Activated CD4-positive, alpha-beta T cell treated with anti-CD3 and anti-CD28 coated beads for 36 hours (primary cell): ENCODE measurements around the gene ADGRB3. TPM values are rescaled to one million over a fixed set of nuclear protein-coding genes. Genes with fewer than 3 reads are reported as not detected.
"Not testable (repeated sequence)": the region's sequence is repeated elsewhere in the genome, so short reads cannot be mapped to it uniquely, and the experiment has no call there.

Experiments used
- ATAC-seq: fragments of 200-7000 bp; cut with Tn5 transposase; one replicate; pipeline ENCODE4 v1.10.0; 2021; ENCODE audit warnings: mild to moderate bottlenecking, moderate library complexity
- CTCF ChIA-PET: fragments of 350-600 bp; sonication (Branson Sonifier 250); formaldehyde crosslinking; loops from one replicate; lab custom pipeline; 2021; ENCODE audit warnings: antibody characterized with exemption; lab: Charles Lee
- POLR2A ChIA-PET: fragments of 350-600 bp; sonication (Branson Sonifier 250); formaldehyde crosslinking; loops from one replicate; lab custom pipeline; 2021; ENCODE audit warnings: antibody characterized with exemption, inconsistent platforms; lab: Charles Lee
- DNase-seq: peaks from one replicate; pipeline ENCODE4 v3.0.0-alpha.2; 2020
- H3K27ac Mint-ChIP-seq: one replicate; pipeline ENCODE4 v1.8.0; 2021; ENCODE audit warnings: mixed read lengths
- H3K27me3 Mint-ChIP-seq: one replicate; pipeline ENCODE4 v1.8.0; 2021; ENCODE audit warnings: mixed read lengths
- H3K36me3 Mint-ChIP-seq: one replicate; pipeline ENCODE4 v1.8.0; 2021; ENCODE audit warnings: low read depth, mixed read lengths
- H3K4me1 Mint-ChIP-seq: one replicate; pipeline ENCODE4 v1.8.0; 2021; ENCODE audit warnings: mixed read lengths
- H3K4me3 Mint-ChIP-seq: one replicate; pipeline ENCODE4 v1.8.0; 2021; ENCODE audit warnings: mild to moderate bottlenecking, moderate library complexity, mixed read lengths
- H3K9me3 Mint-ChIP-seq: one replicate; pipeline ENCODE4 v1.8.0; 2021; ENCODE audit warnings: low read depth, mixed read lengths
- intact Hi-C, 2 experiments: fragments of 100-400 bp; cut with DNase I in 1 of 2; cut with micrococcal nuclease in 1 of 2; formaldehyde crosslinking; loops; one replicate each; pipeline versions ENCODE4 v1.14.2 to v1.15.1; 2022 to 2024; cut with DNase I, micrococcal nuclease
- total RNA-seq, 2 experiments: library from RNA; stranded (reverse); gene quantifications; one replicate each; pipeline ENCODE4 v1.2.3, GENCODE V29; 2021

The ADGRB3 gene
- total RNA-seq, 2 experiments from 2014 or later = not detected

DNA sequence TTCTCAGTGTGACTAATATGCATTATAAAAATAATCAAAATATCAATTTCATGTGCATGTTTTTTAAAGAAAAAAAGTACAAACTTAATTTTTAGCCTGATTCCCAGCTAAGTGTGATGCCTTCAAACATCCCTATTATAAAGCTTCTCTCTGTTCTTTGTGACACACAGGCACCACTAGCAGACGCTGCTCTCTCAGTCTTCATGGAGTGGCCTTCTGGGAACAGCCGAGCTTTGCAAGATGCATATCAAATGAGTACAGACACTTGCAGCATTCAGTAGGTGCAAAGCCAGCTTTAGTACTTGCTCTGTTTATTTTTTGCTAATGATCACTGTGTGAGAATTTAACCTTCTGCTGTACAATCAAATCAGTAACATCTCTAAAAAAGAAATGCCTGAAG lies 340.0 kb downstream of the ADGRB3 start:
- H3K27me3 Mint-ChIP-seq = no peaks in the 10 kb centered on the region
- ChIA-PET CTCF (interaction anchor here (2.0 kb wide), 1 partner anchor 10 kb away, joined by 8 read pairs; no protein-coding TSS in a partner anchor), POLR2A (no interaction called here)

DNA sequence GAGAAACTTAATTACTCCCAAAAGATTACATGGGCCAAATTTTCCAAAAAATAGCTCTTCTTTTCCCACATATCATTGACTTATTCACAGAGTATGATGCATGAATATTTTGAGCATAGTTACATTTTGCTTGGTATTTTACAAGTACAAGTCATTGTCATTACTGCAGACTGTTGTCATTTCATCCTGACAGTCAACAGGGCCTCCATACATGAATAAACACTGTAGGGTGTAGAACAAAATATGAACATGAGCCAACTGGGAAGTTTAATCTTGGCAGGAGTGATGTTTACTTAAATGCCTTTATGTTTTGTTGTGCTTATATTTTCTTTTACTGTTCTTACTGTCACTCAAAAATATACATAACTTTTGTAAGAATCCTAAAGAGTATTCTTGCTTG lies 340.7 kb downstream of the ADGRB3 start:
- no peak for DNase-seq
- Mint-ChIP-seq H3K4me3 (no peak overlapping the region), H3K27me3 (no peaks in the 10 kb centered on the region), H3K27ac (no peak overlapping the region), H3K9me3 (no peaks in the 10 kb centered on the region), H3K36me3 (no peaks in the 10 kb centered on the region), H3K4me1 (no peaks in the 10 kb centered on the region)
- ChIA-PET CTCF (interaction anchor here (1.3 to 2.0 kb wide), 2 partner anchors 10 to 16 kb away, joined by 4 to 8 read pairs; no protein-coding TSS in a partner anchor), POLR2A (no interaction called here)
- intact Hi-C loops = no loop called here
- no peak for ATAC-seq

More for the DNA sequence above, 340.0 kb downstream of the ADGRB3 start:
- Mint-ChIP-seq H3K4me3 (no peak overlapping the region), H3K9me3 (no peaks in the 10 kb centered on the region), H3K36me3 (no peaks in the 10 kb centered on the region), H3K27ac (no peak overlapping the region), H3K4me1 (no peaks in the 10 kb centered on the region)
- intact Hi-C loops = no loop called here
- ATAC-seq = no peak
- no peak for DNase-seq

DNA sequence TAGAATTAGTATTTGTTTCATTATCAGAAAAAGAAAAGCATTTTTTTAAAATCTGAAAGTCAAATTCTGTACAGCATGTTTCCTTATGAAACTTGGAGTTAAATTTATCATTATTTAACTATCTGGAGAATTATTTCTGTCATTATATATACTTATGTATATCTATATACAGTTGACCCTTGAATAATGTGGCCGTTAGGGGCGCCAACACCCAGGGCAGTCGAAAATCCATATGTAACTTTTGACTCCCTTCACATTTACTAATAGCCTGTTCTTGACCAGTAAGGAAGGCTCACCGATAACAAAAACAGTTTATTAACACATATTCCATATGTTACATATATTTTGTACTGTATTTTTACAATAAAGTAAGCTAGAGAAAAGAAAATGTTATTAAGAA lies 341.2 kb downstream of the ADGRB3 start:
- ChIA-PET CTCF (interaction anchor here (1.3 to 2.0 kb wide), 2 partner anchors 11 to 16 kb away, joined by 4 to 8 read pairs; no protein-coding TSS in a partner anchor), POLR2A (no interaction called here)
- no peak for ATAC-seq
- no peak overlapping the region for H3K4me3 Mint-ChIP-seq
- H3K36me3 Mint-ChIP-seq = no peaks in the 10 kb centered on the region
- intact Hi-C loops = no loop called here
- H3K9me3 Mint-ChIP-seq = no peaks in the 10 kb centered on the region
- H3K27ac Mint-ChIP-seq = no peak overlapping the region
- H3K4me1 Mint-ChIP-seq = no peaks in the 10 kb centered on the region
- H3K27me3 Mint-ChIP-seq = no peaks in the 10 kb centered on the region
- no peak for DNase-seq

DNA sequence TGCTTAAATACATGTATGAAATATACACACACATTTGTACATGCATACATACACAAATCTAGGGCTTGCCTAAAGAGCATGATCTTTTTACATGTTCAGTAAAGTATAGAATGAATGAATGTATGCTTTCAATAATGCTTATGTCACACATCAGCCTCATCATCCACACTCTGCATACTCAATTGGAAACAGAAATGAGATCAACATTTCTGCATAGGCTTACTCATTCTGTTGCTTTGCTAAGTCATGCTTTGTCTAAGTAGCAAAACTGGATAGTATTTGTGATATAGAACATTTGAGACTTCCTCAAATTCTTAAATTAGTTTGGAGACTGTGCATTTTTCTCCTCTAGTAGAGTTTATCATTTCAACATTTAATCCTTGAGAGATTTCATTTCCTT lies 343.3 kb downstream of the ADGRB3 start:
- Mint-ChIP-seq H3K4me3 (no peak overlapping the region), H3K36me3 (no peaks in the 10 kb centered on the region), H3K4me1 (no peaks in the 10 kb centered on the region), H3K27ac (no peak overlapping the region), H3K9me3 (no peaks in the 10 kb centered on the region), H3K27me3 (no peaks in the 10 kb centered on the region)
- ATAC-seq (no peak), DNase-seq (no peak)
- POLR2A ChIA-PET = no interaction called here
- intact Hi-C loops = no loop called here
- CTCF ChIA-PET = interaction anchor here (1.2 kb wide), 1 partner anchor 11 kb away, joined by 3 read pairs; no protein-coding TSS in a partner anchor

DNA sequence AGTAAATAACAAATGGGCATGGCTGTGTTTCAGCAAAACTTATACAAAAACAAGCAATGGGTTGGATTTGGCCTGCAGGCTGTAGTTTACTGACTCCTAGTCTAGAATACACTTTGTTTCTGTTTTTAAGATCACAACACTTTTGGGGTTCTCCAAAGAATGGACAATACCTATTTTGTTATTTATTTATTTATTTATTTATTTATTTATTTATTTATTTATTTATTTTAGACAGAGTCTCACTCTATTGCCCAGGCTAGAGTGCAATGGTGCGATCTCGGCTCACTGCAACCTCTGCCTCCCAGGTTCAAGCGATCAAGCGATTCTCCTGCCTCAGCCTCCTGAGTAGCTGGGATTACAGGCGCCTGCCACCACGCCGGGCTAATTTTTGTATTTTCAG lies 346.6 kb downstream of the ADGRB3 start:
- H3K36me3 Mint-ChIP-seq, POLR2A ChIA-PET, ATAC-seq: not testable (repeated sequence)

DNA sequence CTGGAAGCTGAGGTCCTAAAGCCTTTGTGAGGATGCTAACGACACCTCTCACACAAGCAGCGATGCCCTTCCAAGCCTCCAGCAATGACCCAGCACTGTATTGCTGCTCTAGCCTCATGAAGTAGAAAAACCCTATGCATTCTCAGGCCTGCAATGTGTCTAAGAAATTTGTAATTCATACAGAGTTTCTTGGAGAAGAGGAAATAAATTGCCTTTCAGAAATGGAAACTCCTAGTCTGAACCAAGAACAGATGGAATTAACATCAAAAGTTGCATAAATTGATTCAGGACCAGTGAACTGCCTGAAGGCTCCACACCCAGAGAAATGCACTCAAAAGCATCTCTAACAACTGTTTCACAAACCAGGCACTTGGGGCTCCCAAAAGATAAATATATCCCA lies 353.6 kb downstream of the ADGRB3 start:
- CTCF ChIA-PET = no interaction called here
- intact Hi-C loops = no loop called here

More for the DNA sequence above, 346.6 kb downstream of the ADGRB3 start:
- H3K27ac Mint-ChIP-seq, H3K9me3 Mint-ChIP-seq, intact Hi-C loops, H3K4me1 Mint-ChIP-seq, DNase-seq, H3K4me3 Mint-ChIP-seq, H3K27me3 Mint-ChIP-seq, CTCF ChIA-PET: not testable (repeated sequence)

DNA sequence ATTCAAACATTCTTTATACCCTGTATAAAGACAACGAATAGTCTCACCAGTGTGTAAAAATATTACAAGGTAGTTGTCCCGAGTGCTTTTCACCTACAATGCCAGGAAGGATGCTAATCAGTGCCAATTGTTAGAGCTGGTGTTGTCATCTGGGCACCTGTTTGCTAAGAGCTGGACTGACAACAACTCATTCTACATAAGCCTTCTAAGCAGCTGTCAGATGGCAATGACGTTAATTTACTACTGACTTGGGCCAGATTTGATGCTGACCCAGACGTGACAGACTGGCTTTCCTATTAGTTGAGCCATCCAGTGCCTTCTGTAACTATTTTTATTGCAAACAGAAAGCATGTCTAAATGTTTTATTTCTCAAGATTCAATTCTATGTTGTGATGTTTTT lies 355.2 kb downstream of the ADGRB3 start:
- ATAC-seq = no peak
- intact Hi-C loops = no loop called here
- no peaks in the 10 kb centered on the region for H3K27me3 Mint-ChIP-seq
- no peaks in the 10 kb centered on the region for H3K4me1 Mint-ChIP-seq
- no peaks in the 10 kb centered on the region for H3K9me3 Mint-ChIP-seq
- POLR2A ChIA-PET = no interaction called here
- DNase-seq = no peak
- CTCF ChIA-PET = no interaction called here
- no peak overlapping the region for H3K4me3 Mint-ChIP-seq
- H3K36me3 Mint-ChIP-seq = no peaks in the 10 kb centered on the region
- no peak overlapping the region for H3K27ac Mint-ChIP-seq

More for the DNA sequence above, 353.6 kb downstream of the ADGRB3 start:
- Mint-ChIP-seq H3K4me1 (no peaks in the 10 kb centered on the region), H3K9me3 (no peaks in the 10 kb centered on the region), H3K36me3 (no peaks in the 10 kb centered on the region), H3K4me3 (no peak overlapping the region), H3K27me3 (no peaks in the 10 kb centered on the region), H3K27ac (no peak overlapping the region)
- ATAC-seq (no peak), DNase-seq (no peak)
- POLR2A ChIA-PET = no interaction called here

DNA sequence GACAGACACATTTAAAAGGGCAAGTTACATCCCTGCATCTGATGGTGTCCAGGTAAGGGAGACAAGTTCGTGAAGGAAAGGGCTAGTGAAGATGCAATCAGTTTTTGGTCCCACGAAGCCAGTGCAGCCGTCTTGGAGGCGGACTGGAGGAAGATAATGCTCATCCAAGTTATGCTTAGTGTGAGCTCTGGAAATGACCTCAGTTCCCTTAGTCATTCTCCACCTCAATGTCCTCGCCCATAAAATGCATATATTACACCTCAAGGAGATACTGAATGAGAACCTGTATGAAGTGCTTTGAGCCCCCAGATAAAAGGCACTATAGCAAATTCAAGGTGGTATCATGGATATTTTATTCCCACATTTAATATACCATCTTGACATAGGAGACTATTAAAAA lies 358.8 kb downstream of the ADGRB3 start:
- no peak for ATAC-seq
- no peaks in the 10 kb centered on the region for H3K36me3 Mint-ChIP-seq
- H3K9me3 Mint-ChIP-seq = no peaks in the 10 kb centered on the region
- no peaks in the 10 kb centered on the region for H3K27me3 Mint-ChIP-seq
- no peaks in the 10 kb centered on the region for H3K4me1 Mint-ChIP-seq
- H3K4me3 Mint-ChIP-seq = no peak overlapping the region
- DNase-seq = no peak
- ChIA-PET POLR2A (no interaction called here), CTCF (no interaction called here)
- no peak overlapping the region for H3K27ac Mint-ChIP-seq
- intact Hi-C loops = no loop called here

DNA sequence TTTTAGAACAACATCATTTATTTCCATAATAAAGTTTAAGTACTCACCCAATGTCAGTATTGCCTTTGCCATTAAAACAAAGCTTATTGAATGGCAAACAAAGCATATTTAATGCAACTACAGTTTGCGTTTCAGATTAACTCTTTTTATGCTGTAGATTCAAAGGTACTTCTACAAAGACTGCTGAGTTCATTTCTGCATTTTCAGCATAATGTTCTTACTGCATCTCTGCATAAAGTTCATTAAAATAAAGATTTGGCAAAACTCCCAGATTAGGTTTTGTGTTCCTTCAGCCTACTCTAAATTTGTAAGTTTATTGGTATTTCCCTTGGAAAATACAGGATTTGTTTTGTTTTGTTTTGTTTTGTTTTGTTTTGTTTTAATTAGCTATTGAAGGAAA lies 359.4 kb downstream of the ADGRB3 start:
- Mint-ChIP-seq H3K27me3 (no peaks in the 10 kb centered on the region), H3K9me3 (no peaks in the 10 kb centered on the region), H3K36me3 (no peaks in the 10 kb centered on the region), H3K4me3 (no peak overlapping the region), H3K27ac (no peak overlapping the region), H3K4me1 (no peaks in the 10 kb centered on the region)
- ATAC-seq (no peak), DNase-seq (no peak)
- intact Hi-C loops = no loop called here
- CTCF ChIA-PET = no interaction called here
- POLR2A ChIA-PET = no interaction called here

DNA sequence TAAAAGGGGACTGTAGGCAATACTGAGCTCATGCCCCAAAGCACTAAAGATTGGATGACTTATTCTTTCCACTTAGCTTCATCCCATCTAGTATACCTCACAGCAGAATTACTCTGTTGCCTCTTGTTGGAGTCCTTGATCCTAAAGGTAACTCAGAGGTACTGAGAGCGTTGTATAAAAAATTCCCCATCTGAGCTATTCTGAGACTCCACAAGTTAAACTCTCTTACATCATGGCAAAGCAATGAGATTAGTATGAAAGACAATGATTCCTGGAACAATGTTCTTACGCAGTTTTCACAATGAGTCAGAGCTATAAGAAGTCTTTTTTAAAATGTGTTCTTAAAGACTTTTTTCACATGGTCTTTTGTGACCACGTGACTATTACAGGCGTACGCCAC lies 370.1 kb downstream of the ADGRB3 start:
- ATAC-seq = peak; percentile 70
- Mint-ChIP-seq H3K4me3 (no peak overlapping the region), H3K9me3 (peaks cover 2% of the 10 kb centered on the region), H3K27ac (no peak overlapping the region), H3K36me3 (no peaks in the 10 kb centered on the region), H3K27me3 (no peaks in the 10 kb centered on the region), H3K4me1 (no peaks in the 10 kb centered on the region)
- DNase-seq = no peak
- intact Hi-C loops = no loop called here
- ChIA-PET CTCF (no interaction called here), POLR2A (no interaction called here)

DNA sequence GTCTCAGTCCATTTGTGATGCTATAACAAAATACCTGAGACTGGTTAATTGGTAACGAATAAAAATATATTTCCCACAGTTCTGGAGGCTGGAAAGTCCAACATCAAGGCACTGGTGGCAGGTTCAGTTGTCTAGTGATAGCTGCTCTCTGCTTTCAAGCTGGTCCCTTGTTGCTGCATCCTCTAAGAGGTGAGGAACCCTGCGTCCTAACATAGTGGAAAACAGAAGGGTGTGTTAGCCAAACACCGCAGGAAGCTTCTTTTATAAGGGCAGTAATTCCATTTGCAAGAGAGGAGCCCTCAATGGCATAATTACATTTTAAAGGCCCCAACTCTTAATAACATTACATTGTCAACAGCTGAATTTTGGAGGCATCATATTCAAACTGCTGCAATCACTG lies 372.7 kb downstream of the ADGRB3 start:
- Mint-ChIP-seq H3K27ac (no peak overlapping the region), H3K4me1 (no peaks in the 10 kb centered on the region), H3K27me3 (no peaks in the 10 kb centered on the region), H3K9me3 (no peaks in the 10 kb centered on the region), H3K4me3 (no peak overlapping the region), H3K36me3 (no peaks in the 10 kb centered on the region)
- DNase-seq = no peak
- CTCF ChIA-PET = no interaction called here
- no peak for ATAC-seq
- intact Hi-C loops = no loop called here
- POLR2A ChIA-PET = no interaction called here

DNA sequence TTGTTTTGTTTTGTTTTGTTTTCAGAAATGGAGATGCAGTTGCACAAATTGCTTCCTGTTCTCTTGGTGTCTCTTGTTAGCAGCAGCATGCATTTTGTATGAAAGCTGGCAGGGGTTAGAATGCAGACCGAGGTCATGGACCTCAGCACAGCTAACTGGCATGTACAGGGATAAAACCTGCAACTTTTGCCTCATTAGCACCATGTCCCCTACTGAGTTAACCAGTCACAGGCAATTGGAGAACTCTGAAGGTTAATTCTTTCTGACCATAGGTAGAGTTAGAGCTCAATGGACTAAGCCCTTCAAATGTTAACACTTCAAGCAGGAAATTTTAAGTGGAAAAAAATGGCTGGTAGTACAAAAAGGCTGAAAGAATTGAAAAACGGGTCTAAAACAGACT lies 377.1 kb downstream of the ADGRB3 start:
- DNase-seq = no peak
- ChIA-PET POLR2A (no interaction called here), CTCF (no interaction called here)
- Mint-ChIP-seq H3K27ac (no peak overlapping the region), H3K4me3 (no peak overlapping the region), H3K4me1 (no peaks in the 10 kb centered on the region), H3K36me3 (no peaks in the 10 kb centered on the region), H3K9me3 (no peaks in the 10 kb centered on the region), H3K27me3 (no peaks in the 10 kb centered on the region)
- intact Hi-C loops = no loop called here
- ATAC-seq = no peak

DNA sequence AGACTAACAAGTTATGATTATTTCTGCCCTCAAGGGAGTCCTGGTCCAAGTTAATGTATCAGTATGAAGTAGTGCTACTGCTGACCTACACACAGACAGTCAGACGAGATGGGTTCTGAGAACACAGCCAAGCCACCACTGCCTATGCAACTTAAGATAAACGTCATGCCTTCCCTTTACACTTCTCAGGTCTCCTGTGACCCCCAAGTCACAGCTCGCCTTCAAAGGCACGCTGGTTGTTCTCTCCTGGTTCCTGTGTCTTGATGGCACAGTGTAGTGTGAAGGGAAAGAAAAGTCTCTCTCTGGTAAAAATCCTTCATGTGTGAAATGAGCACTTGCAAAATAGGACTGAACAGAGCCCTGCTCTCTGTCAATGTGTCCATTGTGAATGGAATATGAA lies 377.8 kb downstream of the ADGRB3 start:
- Mint-ChIP-seq H3K9me3 (no peaks in the 10 kb centered on the region), H3K4me1 (no peaks in the 10 kb centered on the region), H3K27ac (no peak overlapping the region), H3K36me3 (no peaks in the 10 kb centered on the region), H3K4me3 (no peak overlapping the region), H3K27me3 (no peaks in the 10 kb centered on the region)
- DNase-seq (no peak), ATAC-seq (no peak)
- intact Hi-C loops = no loop called here
- ChIA-PET POLR2A (no interaction called here), CTCF (no interaction called here)
